HG02763 (cell line): ENCODE measurements around the gene DDX50.
"Not testable (repeated sequence)": the region's sequence is repeated elsewhere in the genome, so short reads cannot be mapped to it uniquely, and the experiment has no call there.

Source experiments
- ATAC-seq: cut with Tn5 transposase; IDR thresholded peaks from one replicate; pipeline ENCODE4 v1.9.1; 2021; ENCODE audit warnings: mild to moderate bottlenecking, moderate library complexity; ENCODE audit not compliant: unreplicated experiment

DDX50 gene

DNA sequence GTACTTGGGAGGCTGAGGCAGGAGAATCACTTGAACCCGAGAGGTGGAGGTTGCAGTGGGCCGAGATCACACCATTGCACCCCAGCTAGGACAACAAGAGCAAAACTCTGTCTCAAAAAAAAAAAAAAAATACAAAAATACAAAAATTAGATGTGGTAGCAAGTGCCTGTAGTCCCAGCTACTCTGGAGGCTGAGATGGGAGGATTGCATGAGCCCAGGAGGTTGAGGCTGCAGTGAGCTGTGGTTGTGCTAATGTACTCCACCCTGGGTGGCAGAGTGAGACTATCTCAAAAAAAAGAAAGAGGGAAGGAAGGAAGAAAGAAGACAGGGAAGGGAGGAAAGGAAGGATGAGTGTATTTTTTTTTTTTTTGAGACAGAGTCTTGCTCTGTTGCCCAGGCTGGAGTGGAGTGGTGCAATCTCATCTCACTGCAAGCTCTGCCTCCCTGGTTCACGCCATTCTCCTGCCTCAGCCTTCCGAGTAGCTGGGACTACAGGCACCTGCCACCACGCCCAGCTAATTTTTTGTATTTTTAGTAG, 74.9 kb downstream of the DDX50 start:
- not testable (repeated sequence) for ATAC-seq

GRCh38 chr10:68979738-68980137, 78.6 kb downstream of the DDX50 start:
- ATAC-seq, result not testable (repeated sequence)

- ATAC-seq, result no peak
Measured at GRCh38 chr10:68981074-68981473, 80.0 kb downstream of the DDX50 start.

- no peak for ATAC-seq
Measured at GRCh38 chr10:68982389-68982788, 81.3 kb downstream of the DDX50 start.

- no peak for ATAC-seq
Measured at GRCh38 chr10:68987611-68988010, 86.5 kb downstream of the DDX50 start.

GRCh38 chr10:68988530-68989316, 87.6 kb downstream of the DDX50 start, which contains the start of gene KIFBP:
KIFBP (plus strand) TSS chr10:68988803; CDS start chr10:68988833, 30 bp downstream.
- ATAC-seq, result peak; percentile 81

DNA sequence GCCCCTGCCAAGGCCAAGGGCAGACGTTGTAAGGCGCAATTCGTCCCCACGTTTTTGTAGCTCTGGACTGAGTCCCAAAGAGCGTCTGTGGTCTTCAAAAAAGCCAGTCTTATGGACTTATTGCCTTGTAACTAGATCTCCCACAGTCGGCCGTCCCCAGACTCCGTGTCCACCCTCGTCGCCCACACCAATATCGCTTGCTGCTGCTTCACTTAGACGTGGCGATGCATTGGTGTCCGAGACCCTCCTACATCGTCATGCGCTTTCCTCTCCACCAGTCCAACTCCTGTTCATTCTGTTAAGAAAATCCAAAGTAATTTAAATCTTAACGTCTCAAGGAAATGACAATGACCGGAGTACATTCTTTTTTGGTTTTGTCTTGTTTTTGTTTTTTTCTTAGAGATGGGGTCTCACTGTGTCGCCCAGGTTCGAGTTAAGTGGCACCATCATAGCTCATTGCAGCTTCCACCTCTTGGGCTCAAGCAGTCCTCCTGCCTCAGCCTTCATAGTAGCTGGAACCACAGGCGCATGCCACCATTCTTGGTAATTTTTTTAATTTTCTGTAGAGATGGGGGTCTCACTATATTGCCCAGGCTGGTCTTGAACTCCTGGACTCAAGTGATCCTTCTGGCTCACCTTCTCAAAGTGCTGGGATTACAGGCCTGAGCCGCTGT, 88.3 kb downstream of the DDX50 start:
- no peak for ATAC-seq

GRCh38 chr10:68992636-68993440, 91.7 kb downstream of the DDX50 start:
- no peak for ATAC-seq
